Endodermal cell (in vitro differentiated cells): ENCODE results near the gene SART3. TPM values are rescaled to one million over a fixed set of nuclear protein-coding genes. Genes with fewer than 3 reads are reported as not detected.

Source experiments
- DNase-seq: peaks from one replicate; pipeline ENCODE4 v3.0.0-alpha.2; 2017
- H3K27ac ChIP-seq: 2 replicates; pipeline ENCODE4 v1.5.1; 2013; ENCODE audit warnings: mild to moderate bottlenecking, low read depth, low read length, moderate library complexity
- H3K27me3 ChIP-seq: 2 replicates; pipeline ENCODE4 v1.6.1; 2013; ENCODE audit warnings: mild to moderate bottlenecking, low read length, moderate library complexity; ENCODE audit not compliant: insufficient read depth, control insufficient read depth, poor library complexity, severe bottlenecking
- H3K36me3 ChIP-seq: 2 replicates; pipeline ENCODE4 v1.7.0; 2013; ENCODE audit warnings: mild to moderate bottlenecking, low read length, moderate library complexity; ENCODE audit not compliant: control insufficient read depth, insufficient read depth
- H3K4me1 ChIP-seq: one replicate; pipeline ENCODE4 v1.7.0; 2013; ENCODE audit warnings: low read length; ENCODE audit not compliant: control insufficient read depth, insufficient read depth
- H3K4me3 ChIP-seq: 2 replicates; pipeline ENCODE4 v1.5.1; 2013; ENCODE audit warnings: mild to moderate bottlenecking, low read length, moderate library complexity
- H3K9ac ChIP-seq: 2 replicates; pipeline ENCODE4 v1.6.1; 2013; ENCODE audit warnings: mild to moderate bottlenecking, low read length, moderate library complexity; ENCODE audit not compliant: poor library complexity, severe bottlenecking; ENCODE audit errors: extremely low read depth
- H3K9me3 ChIP-seq: 2 replicates; pipeline ENCODE4 v1.6.1; 2013; ENCODE audit warnings: mild to moderate bottlenecking, low read length, moderate library complexity; ENCODE audit not compliant: control insufficient read depth
- H3K27ac Mint-ChIP-seq: 2 replicates; pipeline ENCODE4 v1.8.0; 2020; ENCODE audit warnings: mixed read lengths
- H3K27me3 Mint-ChIP-seq: 2 replicates; pipeline ENCODE4 v1.8.0; 2021; ENCODE audit warnings: mild to moderate bottlenecking, mixed read lengths; ENCODE audit not compliant: insufficient read depth
- H3K36me3 Mint-ChIP-seq: 2 replicates; pipeline ENCODE4 v1.8.0; 2020; ENCODE audit warnings: low read depth, mixed read lengths
- H3K4me1 Mint-ChIP-seq: 2 replicates; pipeline ENCODE4 v1.8.0; 2020; ENCODE audit warnings: mixed read lengths
- H3K4me3 Mint-ChIP-seq: 2 replicates; pipeline ENCODE4 v1.8.0; 2020; ENCODE audit warnings: mild to moderate bottlenecking, moderate library complexity, mixed read lengths
- H3K9me3 Mint-ChIP-seq: 2 replicates; pipeline ENCODE4 v1.8.0; 2020; ENCODE audit warnings: mild to moderate bottlenecking, mixed read lengths
- whole genome bisulfite sequencing, 2 experiments: methylation state at CpG; one replicate each; pipeline versions ENCODE4 v1.1.5 to v1.1.7; 2013; ENCODE audit warnings: missing lambda C conversion rate in 2 of 2, mixed read lengths in 1 of 2; ENCODE audit not compliant: insufficient coverage in 1 of 2, insufficient read length in 1 of 2; 5-methylcytosine and 5-hydroxymethylcytosine counted together
- total RNA-seq, 2 donors: library from RNA; stranded (reverse); fragmentation: NEBNext Ultra II Directional in 1 of 2; extraction: Animal tissue kit (Norgen Biotek cat#: 25700) in 1 of 2; gene quantifications; 2 replicates in 1 of 2; 3 replicates in 1 of 2; pipeline ENCODE4 v1.2.1, GENCODE V29; 2021
- TF ChIP-seq, protein P1 (sequence below): fragments of 200-600 bp; sonication (generic); conservative IDR thresholded peaks from 2 replicates; pipeline ENCODE4 v1.5.0; 2021; ENCODE audit warnings: antibody characterized with exemption, mild to moderate bottlenecking

Gene SART3
- total RNA-seq, 2 donors from 2014 or later, result 83.5 to 86.2 TPM

- Mint-ChIP-seq H3K27ac (no peak overlapping the region), H3K4me1 (peaks cover 3% of the 10 kb centered on the region), H3K4me3 (no peak overlapping the region), H3K9me3 (no peaks in the 10 kb centered on the region), H3K27me3 (no peaks in the 10 kb centered on the region), H3K36me3 (no peaks in the 10 kb centered on the region)
- Histone ChIP-seq H3K9ac (no peak overlapping the region), H3K4me1 (no peaks in the 10 kb centered on the region), H3K27me3 (no peaks in the 10 kb centered on the region), H3K36me3 (no peaks in the 10 kb centered on the region), H3K4me3 (no peak overlapping the region), H3K27ac (no peak overlapping the region), H3K9me3 (no peaks in the 10 kb centered on the region)
- TF ChIP-seq, protein P1, sequence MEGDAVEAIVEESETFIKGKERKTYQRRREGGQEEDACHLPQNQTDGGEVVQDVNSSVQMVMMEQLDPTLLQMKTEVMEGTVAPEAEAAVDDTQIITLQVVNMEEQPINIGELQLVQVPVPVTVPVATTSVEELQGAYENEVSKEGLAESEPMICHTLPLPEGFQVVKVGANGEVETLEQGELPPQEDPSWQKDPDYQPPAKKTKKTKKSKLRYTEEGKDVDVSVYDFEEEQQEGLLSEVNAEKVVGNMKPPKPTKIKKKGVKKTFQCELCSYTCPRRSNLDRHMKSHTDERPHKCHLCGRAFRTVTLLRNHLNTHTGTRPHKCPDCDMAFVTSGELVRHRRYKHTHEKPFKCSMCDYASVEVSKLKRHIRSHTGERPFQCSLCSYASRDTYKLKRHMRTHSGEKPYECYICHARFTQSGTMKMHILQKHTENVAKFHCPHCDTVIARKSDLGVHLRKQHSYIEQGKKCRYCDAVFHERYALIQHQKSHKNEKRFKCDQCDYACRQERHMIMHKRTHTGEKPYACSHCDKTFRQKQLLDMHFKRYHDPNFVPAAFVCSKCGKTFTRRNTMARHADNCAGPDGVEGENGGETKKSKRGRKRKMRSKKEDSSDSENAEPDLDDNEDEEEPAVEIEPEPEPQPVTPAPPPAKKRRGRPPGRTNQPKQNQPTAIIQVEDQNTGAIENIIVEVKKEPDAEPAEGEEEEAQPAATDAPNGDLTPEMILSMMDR, result no peak
- 75 to 95% methylated on average over 3 to 7 of the region's 7 CpGs for WGBS, 2 experiments
- DNase-seq, result no peak
Observed at GRCh38 chr12:108583991-108584390, 23.0 kb upstream of the SART3 start.

DNA sequence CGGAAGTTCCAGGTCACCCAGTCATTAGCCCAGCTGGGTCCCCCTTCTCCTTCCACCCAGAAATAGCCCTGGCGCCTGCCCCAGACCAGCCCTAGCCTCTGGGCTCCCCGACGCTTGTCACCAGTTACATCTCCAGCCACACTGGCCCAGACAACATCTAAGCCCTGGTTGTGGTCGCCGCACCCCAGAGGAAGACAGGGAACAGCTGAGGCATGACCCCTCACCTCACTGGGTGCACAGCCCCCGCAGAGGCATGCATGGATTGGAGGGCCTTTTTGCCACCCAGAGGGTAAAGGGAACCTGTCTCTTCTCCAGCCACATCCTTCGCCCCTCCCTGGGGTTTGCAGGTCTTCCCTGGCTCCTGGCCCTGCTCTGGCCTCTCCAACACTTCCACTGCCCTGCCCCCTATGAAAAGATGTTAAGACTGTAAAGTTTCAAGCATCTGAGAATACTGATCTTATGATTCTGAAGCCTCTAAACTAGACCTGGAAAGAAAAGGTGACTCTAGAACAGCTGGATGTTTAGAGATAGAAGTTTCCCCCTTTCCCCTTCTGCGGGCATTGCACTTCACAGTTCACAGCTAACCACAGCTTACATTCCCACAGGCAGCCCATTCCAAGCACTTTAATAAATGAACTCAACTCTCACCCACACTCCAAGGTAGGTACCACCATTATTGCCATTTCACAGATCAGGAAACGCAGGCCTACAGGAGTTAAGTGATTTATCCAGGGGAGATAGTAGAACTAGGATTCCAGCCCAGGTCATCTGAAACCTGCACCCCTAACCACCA is 22.2 kb upstream of the SART3 start:
- no peak overlapping the region for H3K27ac ChIP-seq
- H3K36me3 ChIP-seq, result no peaks in the 10 kb centered on the region
- H3K27me3 ChIP-seq, result no peaks in the 10 kb centered on the region
- Mint-ChIP-seq H3K27me3 (no peaks in the 10 kb centered on the region), H3K36me3 (no peaks in the 10 kb centered on the region), H3K9me3 (no peaks in the 10 kb centered on the region), H3K27ac (no peak overlapping the region), H3K4me1 (no peaks in the 10 kb centered on the region), H3K4me3 (no peak overlapping the region)
- TF ChIP-seq, protein P1, result no peak
- no peak overlapping the region for H3K9ac ChIP-seq
- DNase-seq, result no peak
- no peak overlapping the region for H3K4me3 ChIP-seq
- WGBS, 2 experiments, result 90 to 98% methylated on average over 6 to 10 of the region's 10 CpGs
- no peaks in the 10 kb centered on the region for H3K4me1 ChIP-seq
- no peaks in the 10 kb centered on the region for H3K9me3 ChIP-seq

GRCh38 chr12:108582509-108582908 is 21.5 kb upstream of the SART3 start:
- Histone ChIP-seq H3K27ac (no peak overlapping the region), H3K4me3 (no peak overlapping the region), H3K9me3 (no peaks in the 10 kb centered on the region), H3K36me3 (no peaks in the 10 kb centered on the region), H3K4me1 (no peaks in the 10 kb centered on the region), H3K9ac (no peak overlapping the region), H3K27me3 (no peaks in the 10 kb centered on the region)
- WGBS, 2 experiments, result 89 to 95% methylated on average over 7 to 9 of the region's 9 CpGs
- Mint-ChIP-seq H3K9me3 (no peaks in the 10 kb centered on the region), H3K4me1 (no peaks in the 10 kb centered on the region), H3K27ac (no peak overlapping the region), H3K36me3 (no peaks in the 10 kb centered on the region), H3K4me3 (no peak overlapping the region), H3K27me3 (no peaks in the 10 kb centered on the region)
- DNase-seq, result no peak
- TF ChIP-seq, protein P1, result no peak
